ENCODE data around the gene CPNE5.

CPNE5 gene

GRCh38 chr6:36787210-36787609 lies 52.0 kb downstream of the CPNE5 start:
- CTCF ChIA-PET = no interaction called here
- POLR2A ChIA-PET = no interaction called here
- no peak for DNase-seq (ENCODE audit: extremely low spot score)
- TF ChIP-seq TARDBP (IDR thresholded peaks at IDR 0.05) = no peak
- no peak for TF ChIP-seq LEF1 (IDR thresholded peaks at IDR 0.05; ENCODE audit: borderline replicate concordance)
- no peak for TF ChIP-seq PKNOX1 (IDR thresholded peaks at IDR 0.05)
- no peak for TF ChIP-seq FOXK2 (IDR thresholded peaks at IDR 0.05)
- no peak for TF ChIP-seq NFRKB (IDR thresholded peaks at IDR 0.05)
- TF ChIP-seq FOXM1 (IDR thresholded peaks at IDR 0.05; ENCODE audit: borderline replicate concordance) = no peak
- TF ChIP-seq ARNT (IDR thresholded peaks at IDR 0.05) = no peak
- TF ChIP-seq FOXA1 (IDR thresholded peaks at IDR 0.05) = no peak
- no peak for TF ChIP-seq SP1 (IDR thresholded peaks at IDR 0.05)
- TF ChIP-seq L3MBTL2 (conservative IDR thresholded peaks at IDR 0.05) = no peak
- TF ChIP-seq HDGF (IDR thresholded peaks at IDR 0.05; ENCODE audit: borderline replicate concordance) = no peak
- TF ChIP-seq ZNF384 (IDR thresholded peaks at IDR 0.05) = no peak
- no peak for TF ChIP-seq SUZ12 (IDR thresholded peaks at IDR 0.05)
- TF ChIP-seq ELF4 (IDR thresholded peaks at IDR 0.05) = no peak
- no peak for TF ChIP-seq BHLHE40 (IDR thresholded peaks at IDR 0.05; ENCODE audit: borderline replicate concordance)
- no peak for TF ChIP-seq CTBP1 (IDR thresholded peaks at IDR 0.05; ENCODE audit: borderline replicate concordance)

- no peak for DNase-seq (ENCODE audit: extremely low spot score)
- no peak for TF ChIP-seq ARNT (IDR thresholded peaks at IDR 0.05)
- TF ChIP-seq FOXA1 (IDR thresholded peaks at IDR 0.05) = no peak
- ChIA-PET POLR2A (no interaction called here), CTCF (no interaction called here)
Observed at GRCh38 chr6:36786055-36786675, 53.1 kb downstream of the CPNE5 start.

GRCh38 chr6:36784376-36784636 lies 54.9 kb downstream of the CPNE5 start:
- ChIA-PET POLR2A (no interaction called here), CTCF (interaction anchor here (0.9 to 1.3 kb wide), 3 partner anchors 11 to 68 kb away, joined by 3 to 6 read pairs (median 3); no protein-coding TSS in a partner anchor)
- no peak for DNase-seq (ENCODE audit: extremely low spot score)
- no peak for TF ChIP-seq FOXA1 (IDR thresholded peaks at IDR 0.05)
- TF ChIP-seq CTBP1 (IDR thresholded peaks at IDR 0.05; ENCODE audit: borderline replicate concordance) = no peak
- TF ChIP-seq L3MBTL2 (conservative IDR thresholded peaks at IDR 0.05) = no peak
- TF ChIP-seq BHLHE40 (IDR thresholded peaks at IDR 0.05; ENCODE audit: borderline replicate concordance) = no peak
- no peak for TF ChIP-seq PKNOX1 (IDR thresholded peaks at IDR 0.05)
- TF ChIP-seq FOXM1 (IDR thresholded peaks at IDR 0.05; ENCODE audit: borderline replicate concordance) = no peak
- TF ChIP-seq HDGF (IDR thresholded peaks at IDR 0.05; ENCODE audit: borderline replicate concordance) = no peak
- TF ChIP-seq NFRKB (IDR thresholded peaks at IDR 0.05) = no peak
- no peak for TF ChIP-seq SP1 (IDR thresholded peaks at IDR 0.05)
- TF ChIP-seq ELF4 (IDR thresholded peaks at IDR 0.05) = no peak
- TF ChIP-seq TARDBP (IDR thresholded peaks at IDR 0.05) = no peak
- TF ChIP-seq ARNT (IDR thresholded peaks at IDR 0.05) = no peak

GRCh38 chr6:36783603-36784375 lies 55.5 kb downstream of the CPNE5 start:
- ChIA-PET CTCF (interaction anchor here (0.9 to 1.5 kb wide), 5 partner anchors 8 to 68 kb away, joined by 3 to 6 read pairs (median 4); no protein-coding TSS in a partner anchor), POLR2A (no interaction called here)
- TF ChIP-seq TARDBP (IDR thresholded peaks at IDR 0.05) (no peak), ARNT (IDR thresholded peaks at IDR 0.05) (no peak), FOXA1 (IDR thresholded peaks at IDR 0.05) (no peak), NFRKB (IDR thresholded peaks at IDR 0.05) (no peak), SUZ12 (IDR thresholded peaks at IDR 0.05) (no peak), ELF4 (IDR thresholded peaks at IDR 0.05) (no peak), CTBP1 (IDR thresholded peaks at IDR 0.05; ENCODE audit: borderline replicate concordance) (no peak), FOXM1 (IDR thresholded peaks at IDR 0.05; ENCODE audit: borderline replicate concordance) (no peak), L3MBTL2 (conservative IDR thresholded peaks at IDR 0.05) (no peak)
- no peak for DNase-seq (ENCODE audit: extremely low spot score)

GRCh38 chr6:36781669-36782068 lies 57.6 kb downstream of the CPNE5 start:
- DNase-seq (ENCODE audit: extremely low spot score) = no peak
- ChIA-PET CTCF (interaction anchor here (0.6 to 2.6 kb wide), 9 partner anchors 9 to 93 kb away, joined by 3 to 14 read pairs (median 4); partner anchors contain the start of gene PPIL1), POLR2A (interaction anchor here (1.2 kb wide), 1 partner anchor 9 kb away, joined by 4 read pairs; no protein-coding TSS in a partner anchor)
- TF ChIP-seq SUZ12 (IDR thresholded peaks at IDR 0.05) = no peak
- TF ChIP-seq BHLHE40 (IDR thresholded peaks at IDR 0.05; ENCODE audit: borderline replicate concordance) = no peak

- ChIA-PET POLR2A (interaction anchor here (0.7 kb wide), 1 partner anchor 94 kb away, joined by 3 read pairs; the partner anchor contains the start of gene PPIL1), CTCF (interaction anchor here (0.8 to 2.6 kb wide), 5 partner anchors 12 to 241 kb away, joined by 3 to 14 read pairs (median 4); no protein-coding TSS in a partner anchor)
- no peak for DNase-seq (ENCODE audit: extremely low spot score)
- TF ChIP-seq ZNF384 (IDR thresholded peaks at IDR 0.05) (no peak), CTBP1 (IDR thresholded peaks at IDR 0.05; ENCODE audit: borderline replicate concordance) (no peak), BHLHE40 (IDR thresholded peaks at IDR 0.05; ENCODE audit: borderline replicate concordance) (no peak), HDGF (IDR thresholded peaks at IDR 0.05; ENCODE audit: borderline replicate concordance) (no peak), FOXA1 (IDR thresholded peaks at IDR 0.05) (no peak), LEF1 (IDR thresholded peaks at IDR 0.05; ENCODE audit: borderline replicate concordance) (no peak), NFRKB (IDR thresholded peaks at IDR 0.05) (no peak)
Observed at GRCh38 chr6:36780442-36781177, 58.6 kb downstream of the CPNE5 start.
